ENCODE data around the gene OTULIN.

- no peak for TF ChIP-seq PKNOX1 (IDR thresholded peaks at IDR 0.05)
- TF ChIP-seq FOXK2 (IDR thresholded peaks at IDR 0.05), result no peak
- no peak for TF ChIP-seq LEF1 (IDR thresholded peaks at IDR 0.05; ENCODE audit: borderline replicate concordance)
- TF ChIP-seq FOXA1 (IDR thresholded peaks at IDR 0.05), result no peak
- TF ChIP-seq SUZ12 (IDR thresholded peaks at IDR 0.05), result no peak
- no peak for TF ChIP-seq FOXM1 (IDR thresholded peaks at IDR 0.05; ENCODE audit: borderline replicate concordance)
- TF ChIP-seq CTBP1 (IDR thresholded peaks at IDR 0.05; ENCODE audit: borderline replicate concordance), result no peak
- no peak for TF ChIP-seq NFRKB (IDR thresholded peaks at IDR 0.05)
- no peak for TF ChIP-seq TARDBP (IDR thresholded peaks at IDR 0.05)
- TF ChIP-seq SP1 (IDR thresholded peaks at IDR 0.05), result no peak
- no peak for TF ChIP-seq HDGF (IDR thresholded peaks at IDR 0.05; ENCODE audit: borderline replicate concordance)
- TF ChIP-seq BHLHE40 (IDR thresholded peaks at IDR 0.05; ENCODE audit: borderline replicate concordance), result no peak
Observed at GRCh38 chr5:14693070-14693469, 28.6 kb downstream of the OTULIN start.
